ENCODE data around the gene GCSAM. TPM values are rescaled to one million over a fixed set of nuclear protein-coding genes. Genes with fewer than 3 reads are reported as not detected.

The GCSAM gene
- total RNA-seq, 1 experiment from 2014 or later = not detected

GRCh38 chr3:112124907-112125607 is 8.0 kb downstream of the GCSAM start:
- no peak overlapping the region for H3K4me3 Mint-ChIP-seq

More at GRCh38 chr3:112124907-112125607, 8.0 kb downstream of the GCSAM start:
- Histone ChIP-seq H4K5ac (ENCODE audit: insufficient read length, low read depth, low read length) (no peak overlapping the region), H2BK5ac (ENCODE audit: insufficient read length, low read length) (no peak overlapping the region), H3K4me1 (ENCODE audit: insufficient read depth, low read length) (peaks cover 16% of the 10 kb centered on the region; the same call in 1 of the 2 replicates), H3K23me2 (ENCODE audit: insufficient read length, low read depth, low read length, poor library complexity, severe bottlenecking) (no peaks in the 10 kb centered on the region), H3T11ph (ENCODE audit: low read length) (no peak overlapping the region), H3K4ac (ENCODE audit: low read depth, low read length) (no peak overlapping the region), H3K4me2 (ENCODE audit: insufficient read depth, insufficient read length, low read length) (no peak overlapping the region), H2AK5ac (ENCODE audit: insufficient read length, low read length) (no peak overlapping the region), H3K56ac (ENCODE audit: insufficient read length, low read depth, low read length) (no peak overlapping the region), H3K9me3 (ENCODE audit: control insufficient read depth, low read depth, low read length) (no peaks in the 10 kb centered on the region), H2BK120ac (ENCODE audit: low read depth, low read length, poor library complexity, severe bottlenecking) (no peak overlapping the region), H3K18ac (ENCODE audit: insufficient read length, low read depth, low read length) (no peak overlapping the region), H3K79me1 (ENCODE audit: insufficient read depth, low read depth, low read length, poor library complexity, severe bottlenecking) (no peaks in the 10 kb centered on the region), H3K23ac (ENCODE audit: insufficient read length, low read depth, low read length) (no peak overlapping the region), H4K8ac (replicated peaks; ENCODE audit: insufficient read length, low read depth, low read length) (no peak overlapping the region), H2BK20ac (ENCODE audit: low read depth, low read length, poor library complexity, severe bottlenecking) (no peak overlapping the region), H3K79me2 (ENCODE audit: insufficient read depth, low read length) (no peaks in the 10 kb centered on the region), H3K27me3 (ENCODE audit: insufficient read depth, low read length) (no peaks in the 10 kb centered on the region), H4K20me1 (ENCODE audit: control insufficient read depth, insufficient read depth, insufficient read length) (no peaks in the 10 kb centered on the region), H2AFZ (ENCODE audit: low read length) (no peak overlapping the region), H2BK15ac (ENCODE audit: low read depth, low read length) (no peak overlapping the region), H3K9ac (ENCODE audit: extremely low read depth, insufficient read length, low read length) (no peak overlapping the region), H4K91ac (ENCODE audit: insufficient read length, low read depth, low read length) (no peak overlapping the region), H3K14ac (ENCODE audit: insufficient read depth, low read length) (no peak overlapping the region), H2BK12ac (ENCODE audit: insufficient read length, low read depth, low read length) (no peak overlapping the region), H3K27ac (ENCODE audit: insufficient read length, low read depth, low read length) (no peak overlapping the region)
- no peak for TF ChIP-seq CTCF (conservative IDR thresholded peaks at IDR 0.05)
- Mint-ChIP-seq H3K4me1 (peaks cover 45 to 52% of the 10 kb centered on the region in 2 experiments), H3K27me3 (ENCODE audit: low read depth) (no peaks in the 10 kb centered on the region), H3K27ac (peak overlapping the region in 2 of 3 experiments; percentile 88 to 93; a peak in 4 of 7 replicates), H3K36me3 (ENCODE audit: insufficient read depth in 1 of 3, low read depth in 3 of 3) (peaks cover 0 to 5% (median 0%) of the 10 kb centered on the region in 3 experiments; a peak in 2 of 7 replicates), H3K9me3 (no peaks in the 10 kb centered on the region; a peak in 1 of 5 replicates)
- no CpG with 5 or more reads among the region's 5 CpGs for WGBS (ENCODE audit: extremely low coverage, insufficient read length, low lambda C conversion rate)
- DNase-seq = no peak
